H1 (cell line): Measurements from ENCODE around the gene LRRTM4. TPM values are rescaled to one million over a fixed set of nuclear protein-coding genes. Genes with fewer than 3 reads are reported as not detected.

ENCODE experiments used
- CTCF ChIA-PET: fragments of 300-600 bp; sonication (Branson Sonifier 250); formaldehyde crosslinking; loops from one replicate; lab custom pipeline; 2021; ENCODE audit not compliant: partially characterized antibody; lab: Charles Lee
- POLR2A ChIA-PET: fragments of 300-600 bp; sonication (Branson Sonifier 250); formaldehyde crosslinking; loops from one replicate; lab custom pipeline; 2021; ENCODE audit warnings: inconsistent platforms; ENCODE audit not compliant: partially characterized antibody; lab: Charles Lee
- DNase-seq, 2 experiments: peaks; one replicate each; pipeline versions ENCODE4 v3.0.0 to v3.0.0-alpha.2; 2010 to 2022; ENCODE audit warnings: low spot score in 2 of 2, low read depth in 1 of 2, mixed read lengths in 1 of 2
- FAIRE-seq: peaks from 2 replicates; lab custom pipeline; 2011; peaks lifted over from hg19 to GRCh38; lab: Jason Lieb, UNC
- H2AFZ ChIP-seq: 2 replicates; pipeline ENCODE4 v1.8.1; 2012; ENCODE audit warnings: low read length, inconsistent platforms
- H2AK5ac ChIP-seq: 2 replicates; pipeline ENCODE4 v1.6.1; 2013; ENCODE audit warnings: low read depth, low read length
- H2BK120ac ChIP-seq: replicated peaks from 2 replicates; pipeline ENCODE3; 2013; ENCODE audit warnings: low read depth, low read length, inconsistent platforms
- H2BK12ac ChIP-seq: 2 replicates; pipeline ENCODE4 v1.6.1; 2013; ENCODE audit warnings: low read depth, low read length
- H2BK15ac ChIP-seq: 2 replicates; pipeline ENCODE4 v1.6.1; 2013; ENCODE audit warnings: low read length
- H2BK20ac ChIP-seq: 2 replicates; pipeline ENCODE4 v1.6.1; 2013; ENCODE audit warnings: low read length
- H2BK5ac ChIP-seq: 2 replicates; pipeline ENCODE4 v1.6.1; 2013; ENCODE audit warnings: low read depth, low read length
- H3K14ac ChIP-seq: 2 replicates; pipeline ENCODE4 v1.6.1; 2013; ENCODE audit warnings: inconsistent platforms; ENCODE audit not compliant: insufficient read length
- H3K18ac ChIP-seq: 2 replicates; pipeline ENCODE4 v1.6.1; 2013; ENCODE audit warnings: low read length; ENCODE audit errors: extremely low read depth
- H3K23ac ChIP-seq: 2 replicates; pipeline ENCODE4 v1.6.1; 2013; ENCODE audit warnings: inconsistent platforms; ENCODE audit not compliant: insufficient read length
- H3K23me2 ChIP-seq: 2 replicates; pipeline ENCODE4 v1.6.1; 2013; ENCODE audit warnings: low read depth, low read length
- H3K27ac ChIP-seq: 2 replicates; pipeline ENCODE4 v1.6.1; 2011; ENCODE audit warnings: low read depth, low read length, inconsistent platforms
- H3K27me3 ChIP-seq, 4 experiments: replicated peaks in 1 of 4; 1 replicate in 1 of 4; 2 replicates in 3 of 4; pipeline versions ENCODE4 v1.6.1 to v1.8.1; 2011 to 2013; ENCODE audit warnings: low read length in 3 of 4, mild to moderate bottlenecking in 3 of 4, inconsistent platforms in 2 of 4, mixed read lengths in 2 of 4, moderate library complexity in 1 of 4; ENCODE audit not compliant: control insufficient read depth in 3 of 4, insufficient read depth in 3 of 4; ENCODE audit errors: extremely low read depth in 1 of 4
- H3K36me3 ChIP-seq, 4 experiments: 2 replicates each; pipeline versions ENCODE4 v1.6.1 to v1.8.1; 2011 to 2013; ENCODE audit warnings: mild to moderate bottlenecking in 4 of 4, low read length in 3 of 4, moderate library complexity in 2 of 4, control low read depth in 1 of 4, inconsistent platforms in 1 of 4; ENCODE audit not compliant: insufficient read depth in 4 of 4, control insufficient read depth in 2 of 4
- H3K4ac ChIP-seq: replicated peaks from 2 replicates; pipeline ENCODE3; 2013; ENCODE audit warnings: low read length, low read depth, mixed read lengths, inconsistent platforms; ENCODE audit not compliant: insufficient read length
- H3K4me1 ChIP-seq, 4 experiments: replicated peaks in 1 of 4; 1 replicate in 1 of 4; 2 replicates in 3 of 4; pipeline versions ENCODE4 v1.6.1 to v1.8.1; 2011 to 2013; ENCODE audit warnings: low read length in 3 of 4, inconsistent platforms in 2 of 4, mixed read lengths in 1 of 4; ENCODE audit not compliant: insufficient read depth in 4 of 4, control insufficient read depth in 3 of 4
- H3K4me2 ChIP-seq, 2 experiments: 2 replicates each; pipeline versions ENCODE4 v1.6.1 to v1.8.1; 2011 to 2013; ENCODE audit warnings: low read depth in 2 of 2, low read length in 2 of 2, control low read depth in 1 of 2, inconsistent platforms in 1 of 2, mild to moderate bottlenecking in 1 of 2; ENCODE audit not compliant: insufficient read depth in 1 of 2
- H3K4me3 ChIP-seq, 4 experiments: fragments of 200-600, 300-600 bp in 1 of 4; sonication (generic), shearing (Covaris generic), sonication (Bioruptor Twin) in 1 of 4; 2 replicates each; pipeline versions ENCODE4 v1.5.1 to v1.8.1; 2011 to 2016; ENCODE audit warnings: low read length in 4 of 4, low read depth in 3 of 4, control low read depth in 2 of 4, inconsistent platforms in 2 of 4, mild to moderate bottlenecking in 2 of 4, mixed read lengths in 1 of 4, moderate library complexity in 1 of 4; ENCODE audit not compliant: insufficient read depth in 2 of 4; ENCODE audit errors: extremely low read depth in 1 of 4
- H3K56ac ChIP-seq: replicated peaks from 2 replicates; pipeline ENCODE3; 2013; ENCODE audit warnings: low read depth, mild to moderate bottlenecking, mixed read lengths, low read length, inconsistent platforms; ENCODE audit not compliant: insufficient read length
- H3K79me1 ChIP-seq: 2 replicates; pipeline ENCODE4 v1.6.1; 2013; ENCODE audit warnings: low read depth, low read length, control low read depth
- H3K79me2 ChIP-seq, 2 experiments: 2 replicates each; pipeline versions ENCODE4 v1.6.1 to v1.8.1; 2012 to 2013; ENCODE audit warnings: low read length in 2 of 2, mild to moderate bottlenecking in 2 of 2, inconsistent platforms in 1 of 2; ENCODE audit not compliant: insufficient read depth in 2 of 2, control insufficient read depth in 1 of 2
- H3K9ac ChIP-seq, 4 experiments: replicated peaks in 1 of 4; 1 replicate in 1 of 4; 2 replicates in 3 of 4; pipeline versions ENCODE4 v1.6.1 to v1.8.1; 2011 to 2013; ENCODE audit warnings: low read depth in 3 of 4, low read length in 3 of 4, control low read depth in 2 of 4, mild to moderate bottlenecking in 2 of 4, moderate library complexity in 2 of 4, inconsistent platforms in 1 of 4; ENCODE audit errors: extremely low read depth in 1 of 4
- H3K9me3 ChIP-seq, 2 experiments: 2 replicates each; pipeline versions ENCODE4 v1.6.1 to v1.8.1; 2012 to 2013; ENCODE audit warnings: mild to moderate bottlenecking in 2 of 2, moderate library complexity in 2 of 2, control low read depth in 1 of 2, inconsistent platforms in 1 of 2, low read depth in 1 of 2, low read length in 1 of 2, mixed read lengths in 1 of 2; ENCODE audit not compliant: insufficient read depth in 2 of 2
- H4K20me1 ChIP-seq, 2 experiments: replicated peaks in 1 of 2; 2 replicates each; pipeline versions ENCODE3 to v1.8.1; 2011 to 2013; ENCODE audit warnings: inconsistent platforms in 2 of 2, low read length in 2 of 2, mild to moderate bottlenecking in 1 of 2; ENCODE audit not compliant: insufficient read depth in 2 of 2, control insufficient read depth in 1 of 2
- H4K5ac ChIP-seq: 2 replicates; pipeline ENCODE4 v1.6.1; 2013; ENCODE audit warnings: low read length, low read depth, mixed read lengths, inconsistent platforms; ENCODE audit not compliant: insufficient read length
- H4K8ac ChIP-seq: 2 replicates; pipeline ENCODE4 v1.8.0; 2013; ENCODE audit warnings: mild to moderate bottlenecking, moderate library complexity, low read length, inconsistent platforms; ENCODE audit not compliant: insufficient read depth; ENCODE audit errors: extremely low read depth
- H4K91ac ChIP-seq: replicated peaks from 2 replicates; pipeline ENCODE3; 2013; ENCODE audit warnings: low read length, mixed read lengths, inconsistent platforms; ENCODE audit not compliant: insufficient read length
- CBX5 ChIP-seq: fragments of 300-800, 300-1000 bp; sonication (generic); IDR thresholded peaks from 2 replicates; pipeline ENCODE4 v1.7.1; 2016; ENCODE audit warnings: antibody characterized with exemption, low read length, low read depth
- CEBPB ChIP-seq: IDR thresholded peaks from 2 replicates; pipeline ENCODE4 v1.6.1; 2012; ENCODE audit warnings: low read depth, low read length
- CREB1 ChIP-seq: IDR thresholded peaks from 2 replicates; pipeline ENCODE4 v1.6.1; 2012; ENCODE audit warnings: inconsistent platforms
- CTBP2 ChIP-seq: IDR thresholded peaks from 2 replicates; pipeline ENCODE4 v1.7.0; 2011; ENCODE audit warnings: borderline replicate concordance, mild to moderate bottlenecking, moderate library complexity, mixed read lengths, low read length; ENCODE audit not compliant: insufficient read depth, insufficient read length
- EP300 ChIP-seq, 2 experiments: IDR thresholded peaks; 1 replicate in 1 of 2; 2 replicates in 1 of 2; pipeline ENCODE4 v1.6.1; 2011 to 2012; ENCODE audit warnings: low read depth in 2 of 2, low read length in 2 of 2, mild to moderate bottlenecking in 2 of 2, borderline replicate concordance in 1 of 2, inconsistent platforms in 1 of 2, moderate library complexity in 1 of 2
- GABPA ChIP-seq: IDR thresholded peaks from 2 replicates; pipeline ENCODE4 v1.6.1; 2011; ENCODE audit warnings: mild to moderate bottlenecking, low read length, moderate library complexity, borderline replicate concordance; ENCODE audit not compliant: insufficient read depth
- MAX ChIP-seq: IDR thresholded peaks from 2 replicates; pipeline ENCODE4 v1.6.1; 2012; ENCODE audit warnings: inconsistent platforms
- POLR2A ChIP-seq, 2 experiments: IDR thresholded peaks; 1 replicate in 1 of 2; 2 replicates in 1 of 2; pipeline ENCODE4 v1.6.1; 2011; ENCODE audit warnings: low read depth in 2 of 2, low read length in 2 of 2, mild to moderate bottlenecking in 2 of 2; ENCODE audit errors: control extremely low read depth in 1 of 2
- TAF7 ChIP-seq: optimal IDR thresholded peaks from 2 replicates; pipeline ENCODE3; 2011; ENCODE audit warnings: low read depth, mild to moderate bottlenecking, inconsistent platforms, low read length, moderate library complexity, borderline replicate concordance
- TCF12 ChIP-seq: IDR thresholded peaks from 2 replicates; pipeline ENCODE4 v1.6.1; 2011; ENCODE audit warnings: low read depth, mild to moderate bottlenecking, low read length
- ZNF274 ChIP-seq: IDR thresholded peaks from 2 replicates; pipeline ENCODE4 v1.7.0; 2012; ENCODE audit warnings: low read length, borderline replicate concordance; ENCODE audit errors: extremely low read depth
- WGBS, 2 experiments: shearing (Covaris generic) in 1 of 2; methylation state at CpG; one replicate each; pipeline versions ENCODE4 v1.1.6 to v1.1.7; 2013 to 2015; ENCODE audit warnings: low lambda C conversion rate in 2 of 2, mixed read lengths in 2 of 2, inconsistent platforms in 1 of 2, low coverage in 1 of 2, missing lambda C conversion rate in 1 of 2; ENCODE audit not compliant: insufficient replicate concordance in 2 of 2, insufficient coverage in 1 of 2, insufficient read length in 1 of 2; ENCODE audit errors: extremely low coverage in 1 of 2, missing lambda C conversion rate in 1 of 2; 5-methylcytosine and 5-hydroxymethylcytosine counted together
- polyA plus RNA-seq, 7 experiments: library from polyadenylated mRNA; depleted of rRNA in 3 of 7; stranded (reverse) in 5 of 7; unstranded in 2 of 7; fragments of >200 nt in 5 of 7; fragments of 200-250 nt in 2 of 7; gene quantifications; 1 replicate in 5 of 7; 2 replicates in 1 of 7; 4 replicates in 1 of 7; pipeline versions ENCODE4 v1.2.1 to v1.2.3, GENCODE V29; 2011 to 2013; ENCODE audit warnings: missing spikeins in 2 of 7, mixed read lengths in 2 of 7
- total RNA-seq: library from RNA; stranded (reverse); fragmentation: NEBNext Ultra II Directional; extraction: Animal tissue kit (Norgen Biotek cat#: 25700); gene quantifications from 2 replicates; pipeline ENCODE4 v1.2.1, GENCODE V29; 2021

The LRRTM4 gene
- total and polyA plus RNA-seq, 2 of the 8 experiments (the other 6 are each of a cell fraction or from before 2014, with no cell fraction given): 3.6 to 9.5 TPM

- Histone ChIP-seq H3K23me2 (0 out of 2 replicates have a peak, but pooled peaks cover 2% of the 10 kb centered on the region), H3K23ac (no peak overlapping the region), H3K4me2 (peak overlapping the region; percentile 72 to 86), H3K27me3 (no peaks in the 10 kb centered on the region), H4K8ac (no peak overlapping the region), H3K18ac (peak overlapping the region; percentile 80), H4K5ac (peak overlapping the region; percentile 97), H3K56ac (peak overlapping the region; percentile 43), H3K4me3 (peak overlapping the region; percentile 21 to 56 (median 32); a peak in 7 of 8 replicates), H2BK5ac (peak overlapping the region; percentile 95), H3K4me1 (peaks cover 0 to 19% (median 14%) of the 10 kb centered on the region in 4 experiments; a peak in 6 of 7 replicates), H2BK15ac (no peak overlapping the region), H3K79me2 (peaks cover 0 to 39% of the 10 kb centered on the region in 2 experiments; a peak in 2 of 4 replicates), H4K20me1 (no peaks in the 10 kb centered on the region), H3K4ac (peak overlapping the region; percentile 46), H3K27ac (peak overlapping the region; percentile 78), H3K14ac (no peak overlapping the region), H2BK12ac (peak overlapping the region; percentile 62; the same call in 1 of the 2 replicates), H2AK5ac (no peak overlapping the region), H4K91ac (peak overlapping the region; percentile 99), H3K79me1 (no peaks in the 10 kb centered on the region), H3K36me3 (peaks cover 0 to 7% (median 3%) of the 10 kb centered on the region in 4 experiments; a peak in 4 of 8 replicates), H2AFZ (no peak overlapping the region), H2BK120ac (peak overlapping the region; percentile 62), H2BK20ac (no peak overlapping the region), H3K9ac (peak overlapping the region in 2 of 4 experiments; percentile 8 to 68; a peak in 2 of 7 replicates), H3K9me3 (no peaks in the 10 kb centered on the region)
- no peak for DNase-seq
- ChIA-PET CTCF (interaction anchor here (1.0 to 1.1 kb wide), 2 partner anchors 86 to 1471 kb away, joined by 3 read pairs; no protein-coding TSS in a partner anchor), POLR2A (interaction anchor here (0.9 to 2.0 kb wide), 8 partner anchors 8 to 419 kb away, joined by 4 to 6 read pairs (median 4); no protein-coding TSS in a partner anchor)
- no peak for FAIRE-seq
- WGBS, 2 experiments: 12 to 100% methylated on average over 1 to 9 of the region's 9 CpGs
- no peak for TF ChIP-seq CREB1
- no peak for TF ChIP-seq MAX
- no peak for TF ChIP-seq POLR2A (IDR thresholded peaks at IDR 0.05; ENCODE audit: control extremely low read depth in 1 of 2, low read depth in 2 of 2, low read length in 2 of 2)
- no peak for TF ChIP-seq TAF7
- TF ChIP-seq TCF12: no peak
- no peak for TF ChIP-seq EP300 (IDR thresholded peaks at IDR 0.05; ENCODE audit: borderline replicate concordance in 1 of 2, low read depth in 2 of 2, low read length in 2 of 2)
- TF ChIP-seq CEBPB: no peak
- no peak for TF ChIP-seq CTBP2
- TF ChIP-seq GABPA: no peak
- no peak for TF ChIP-seq CBX5
- no peak for TF ChIP-seq ZNF274
Measured at GRCh38 chr2:77520641-77521547, 1.3 kb downstream of the LRRTM4 start.
